GM18858 (cell line): ENCODE data around the gene ANTKMT.
"Not testable (repeated sequence)": the region's sequence is repeated elsewhere in the genome, so short reads cannot be mapped to it uniquely, and the experiment has no call there.

ENCODE experiments used
- ATAC-seq: cut with Tn5 transposase; IDR thresholded peaks from one replicate; pipeline ENCODE4 v1.9.1; 2021; ENCODE audit not compliant: unreplicated experiment

The ANTKMT gene

GRCh38 chr16:740459-740763, 19.5 kb downstream of the ANTKMT start:
- ATAC-seq = peak; percentile 6

GRCh38 chr16:740764-741505, 20.0 kb downstream of the ANTKMT start, which contains the start of gene CIAO3:
CIAO3 (minus strand) TSS chr16:740997; CDS start chr16:740985, 12 bp downstream.
- peak; percentile 64 for ATAC-seq

GRCh38 chr16:741986-742629, 21.2 kb downstream of the ANTKMT start:
- ATAC-seq = no peak

GRCh38 chr16:742894-743293, 21.9 kb downstream of the ANTKMT start:
- not testable (repeated sequence) for ATAC-seq

- ATAC-seq = no peak
Measured at GRCh38 chr16:743794-744500, 23.0 kb downstream of the ANTKMT start.

GRCh38 chr16:745739-746138, 24.8 kb downstream of the ANTKMT start:
- ATAC-seq = no peak

GRCh38 chr16:746637-747036, 25.7 kb downstream of the ANTKMT start:
- ATAC-seq = no peak

- ATAC-seq = no peak
Measured at GRCh38 chr16:747978-748746, 27.2 kb downstream of the ANTKMT start.

GRCh38 chr16:749010-749409, 28.1 kb downstream of the ANTKMT start:
- ATAC-seq = no peak

GRCh38 chr16:750485-750884, 29.5 kb downstream of the ANTKMT start:
- no peak for ATAC-seq

- no peak for ATAC-seq
Measured at GRCh38 chr16:751152-752006, 30.4 kb downstream of the ANTKMT start.

GRCh38 chr16:752007-752312, 31.0 kb downstream of the ANTKMT start:
- ATAC-seq = no peak

- ATAC-seq = not testable (repeated sequence)
Measured at GRCh38 chr16:754121-754607, 33.2 kb downstream of the ANTKMT start.

- no peak for ATAC-seq
Measured at GRCh38 chr16:754656-755055, 33.7 kb downstream of the ANTKMT start.

GRCh38 chr16:756428-756827, 35.5 kb downstream of the ANTKMT start:
- ATAC-seq = no peak

- no peak for ATAC-seq
Measured at GRCh38 chr16:759110-759910, 38.4 kb downstream of the ANTKMT start.

GRCh38 chr16:760065-760464, 39.1 kb downstream of the ANTKMT start:
- no peak for ATAC-seq

GRCh38 chr16:760545-761343, 39.8 kb downstream of the ANTKMT start, which contains the start of gene MSLN:
MSLN (plus strand) TSS chr16:760734; CDS start chr16:762681, 1,947 bp downstream.
- no peak for ATAC-seq
